DMS153 treated with DMSO at 0.1 percent for 48 hours (cell line): ENCODE measurements around the gene BSN.
A peak's percentile ranks its signal among the peaks of the same experiment; 100 is the strongest.
"Not testable (repeated sequence)": the region's sequence is repeated elsewhere in the genome, so short reads cannot be mapped to it uniquely, and the experiment has no call there.

Source experiments
- DNase-seq: peaks from one replicate; lab custom pipeline; 2025; ENCODE audit not compliant: unreplicated experiment; lab: John Stamatoyannopoulos, UW

The BSN gene

DNA sequence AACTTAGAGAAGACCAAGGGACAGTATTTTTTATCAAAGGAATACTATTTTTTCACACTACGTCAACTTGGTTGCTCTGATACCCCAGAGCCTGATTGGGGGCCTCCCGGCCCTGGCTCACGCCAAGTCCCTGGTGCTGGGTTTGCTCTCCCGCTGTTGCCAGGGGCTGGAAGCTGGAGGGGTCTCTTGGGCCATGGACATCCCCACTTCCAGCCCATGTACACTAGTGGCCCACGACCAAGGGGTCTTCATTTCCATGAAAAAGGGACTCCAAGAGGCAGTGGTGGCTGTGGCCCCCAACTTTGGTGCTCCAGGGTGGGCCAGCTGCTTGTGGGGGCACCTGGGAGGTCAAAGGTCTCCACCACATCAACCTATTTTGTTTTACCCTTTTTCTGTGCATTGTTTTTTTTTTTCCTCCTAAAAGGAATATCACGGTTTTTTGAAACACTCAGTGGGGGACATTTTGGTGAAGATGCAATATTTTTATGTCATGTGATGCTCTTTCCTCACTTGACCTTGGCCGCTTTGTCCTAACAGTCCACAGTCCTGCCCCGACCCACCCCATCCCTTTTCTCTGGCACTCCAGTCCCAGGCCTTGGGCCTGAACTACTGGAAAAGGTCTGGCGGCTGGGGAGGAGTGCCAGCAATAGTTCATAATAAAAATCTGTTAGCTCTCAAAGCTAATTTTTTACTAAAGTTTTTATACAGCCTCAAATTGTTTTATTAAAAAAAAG, 20.3 kb upstream of the BSN start:
- DNase-seq: no peak

- peak; percentile 39 for DNase-seq
Measured at GRCh38 chr3:49534581-49535441, 19.5 kb upstream of the BSN start.

GRCh38 chr3:49535971-49536874, 18.1 kb upstream of the BSN start:
- no peak for DNase-seq

DNA sequence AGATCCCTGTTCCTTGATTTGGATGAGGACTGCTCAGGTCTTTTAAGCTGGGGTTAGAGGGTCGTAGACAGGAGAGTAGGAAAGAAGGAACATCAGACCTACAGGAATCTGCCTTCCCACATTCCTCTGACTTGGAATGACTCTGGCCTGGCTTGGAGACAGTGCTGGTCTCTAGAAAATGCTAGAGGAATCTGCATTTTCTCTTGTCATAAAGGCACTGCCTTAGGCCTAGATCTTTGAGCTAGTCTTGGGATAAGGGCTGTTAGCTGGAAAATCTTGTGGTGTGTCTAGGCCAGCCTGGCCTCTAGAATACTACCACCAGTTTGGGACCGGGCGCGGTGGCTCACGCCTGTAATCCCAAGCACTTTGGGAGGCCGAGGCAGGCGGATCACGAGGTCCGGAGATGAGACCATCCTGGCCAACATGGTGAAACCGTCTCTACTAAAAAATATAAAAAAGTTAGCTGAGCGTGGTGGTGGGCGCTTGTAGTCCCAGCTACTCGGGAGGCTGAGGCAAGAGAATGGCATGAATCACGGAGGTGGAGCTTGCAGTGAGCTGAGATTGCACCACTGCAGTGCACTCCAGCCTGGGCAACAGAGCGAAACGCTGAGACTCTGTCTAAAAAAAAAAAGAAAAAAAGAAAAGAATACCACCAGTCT, 17.3 kb upstream of the BSN start:
- no peak for DNase-seq

DNA sequence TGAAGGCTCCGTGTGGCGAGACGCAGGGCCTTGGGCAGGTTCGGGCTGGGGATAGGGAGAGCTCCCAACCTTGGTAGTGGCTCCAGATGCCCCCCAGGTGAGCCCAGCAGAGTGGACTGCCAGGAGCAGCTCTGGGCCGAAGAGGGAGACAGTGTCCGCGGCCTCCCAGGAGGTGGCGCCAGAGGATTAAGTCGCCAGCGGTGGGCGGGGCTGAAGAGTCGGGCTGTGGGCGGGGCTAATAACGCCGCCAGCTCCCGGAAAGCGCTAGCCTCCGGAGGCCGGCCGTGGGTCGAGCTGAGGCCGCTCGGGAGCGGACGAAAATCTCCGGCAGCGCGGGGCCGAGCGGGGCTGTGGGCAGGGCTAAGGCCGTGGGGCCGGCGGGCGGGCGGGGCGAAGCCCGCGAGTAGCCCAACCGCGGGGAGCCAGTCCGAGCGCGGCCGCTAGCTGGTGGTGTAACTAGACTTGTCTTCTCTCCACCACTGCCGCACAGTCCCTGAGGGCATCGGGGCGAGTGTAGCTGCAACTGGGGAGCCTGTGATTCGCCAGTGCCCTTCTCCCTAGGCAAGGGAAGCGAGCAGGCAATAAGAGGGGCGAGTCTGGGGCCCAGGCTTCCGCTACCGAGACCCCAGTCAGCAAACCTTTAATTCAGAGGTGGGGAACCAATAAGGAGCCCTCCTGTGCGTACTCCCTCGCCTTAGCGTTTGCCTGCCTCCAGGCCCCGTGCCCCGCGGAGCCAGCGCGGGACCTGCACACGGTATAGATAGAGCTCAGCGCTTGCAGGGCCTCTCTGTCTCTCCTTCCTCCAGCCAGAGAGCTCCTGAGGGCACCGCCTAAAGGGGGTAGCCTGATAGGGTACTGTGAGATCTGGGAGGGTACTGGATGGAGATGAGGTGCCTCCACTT, 14.4 kb upstream of the BSN start:
- peak; percentile 71 for DNase-seq

DNA sequence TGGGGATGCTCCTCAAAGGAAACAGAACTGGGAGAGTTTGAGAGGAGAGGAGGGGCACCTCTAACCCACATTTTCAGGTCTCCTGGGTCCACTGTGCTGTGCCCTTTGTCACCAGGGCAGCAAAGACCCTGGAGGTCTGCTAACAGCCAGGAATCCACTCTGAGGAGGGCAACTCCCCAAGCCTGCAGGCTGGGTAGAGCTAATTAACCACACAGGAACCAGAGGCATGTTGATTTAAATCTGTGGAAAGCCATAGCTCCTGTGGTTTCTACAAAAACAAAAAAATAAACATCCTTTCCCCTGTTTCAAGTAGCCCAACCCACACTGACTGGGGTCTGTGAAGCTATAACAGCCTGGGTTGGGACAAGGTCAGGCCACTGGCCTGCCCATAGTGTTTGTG, 2.2 kb upstream of the BSN start:
- DNase-seq: no peak

GRCh38 chr3:49553324-49553691, 969 bp upstream of the BSN start:
- DNase-seq: no peak

DNA sequence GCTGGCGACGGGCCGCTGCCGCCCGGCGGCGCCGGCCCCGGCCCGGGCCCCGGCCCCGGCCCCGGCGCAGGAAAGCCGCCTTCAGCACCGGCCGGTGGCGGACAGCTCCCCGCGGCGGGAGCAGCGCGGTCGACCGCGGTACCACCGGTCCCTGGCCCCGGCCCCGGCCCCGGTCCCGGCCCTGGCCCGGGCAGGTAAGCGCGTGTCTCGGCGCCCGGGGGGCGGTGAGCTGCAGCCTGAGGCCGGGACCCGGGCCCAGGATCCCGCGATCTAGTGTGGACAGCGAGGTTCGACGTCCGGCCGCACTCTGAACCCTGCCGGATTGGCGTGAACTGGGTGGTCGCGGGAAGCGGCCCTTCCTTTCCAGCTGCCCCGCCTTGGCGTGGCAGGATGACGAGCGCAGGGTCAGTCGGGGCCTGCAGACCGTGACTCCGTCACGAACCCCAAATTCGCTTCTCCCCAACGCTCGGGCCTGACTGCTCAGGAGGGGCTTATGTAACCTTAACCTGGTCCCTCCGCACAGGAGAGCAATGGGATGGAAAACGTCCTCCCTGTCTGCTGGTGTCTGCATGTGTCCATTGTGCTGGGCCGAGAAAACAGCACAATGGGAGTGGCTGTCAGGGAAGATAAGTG, 472 bp downstream of the BSN start:
- no peak for DNase-seq

GRCh38 chr3:49556500-49557275, 2.4 kb downstream of the BSN start:
- no peak for DNase-seq

DNA sequence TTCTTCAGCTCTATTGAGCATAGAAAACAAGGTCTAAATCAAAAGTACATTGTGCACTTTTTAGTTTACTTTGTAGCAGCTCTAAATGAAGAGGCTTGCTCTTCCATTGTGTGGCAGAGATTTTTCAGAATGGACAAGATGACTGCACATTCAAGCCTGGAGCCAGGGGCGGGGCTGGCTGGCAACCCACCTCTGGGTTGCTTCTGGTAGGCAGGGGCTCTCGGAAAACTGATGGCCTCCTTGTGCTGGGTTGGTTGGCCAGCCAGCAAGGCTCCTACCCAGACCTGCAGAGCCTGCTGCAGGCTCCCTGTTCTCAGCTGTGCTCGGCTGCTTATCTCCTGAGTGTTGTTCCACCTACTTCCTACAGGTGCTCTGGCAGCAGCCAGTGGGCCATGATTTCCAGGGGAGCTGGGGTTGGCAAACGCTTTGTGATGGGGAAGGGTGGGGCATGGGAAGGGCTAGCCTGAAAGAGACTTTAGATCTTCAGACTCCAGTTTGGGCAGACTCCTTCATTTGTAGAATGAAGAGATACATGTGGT, 8.8 kb downstream of the BSN start:
- DNase-seq: no peak

DNA sequence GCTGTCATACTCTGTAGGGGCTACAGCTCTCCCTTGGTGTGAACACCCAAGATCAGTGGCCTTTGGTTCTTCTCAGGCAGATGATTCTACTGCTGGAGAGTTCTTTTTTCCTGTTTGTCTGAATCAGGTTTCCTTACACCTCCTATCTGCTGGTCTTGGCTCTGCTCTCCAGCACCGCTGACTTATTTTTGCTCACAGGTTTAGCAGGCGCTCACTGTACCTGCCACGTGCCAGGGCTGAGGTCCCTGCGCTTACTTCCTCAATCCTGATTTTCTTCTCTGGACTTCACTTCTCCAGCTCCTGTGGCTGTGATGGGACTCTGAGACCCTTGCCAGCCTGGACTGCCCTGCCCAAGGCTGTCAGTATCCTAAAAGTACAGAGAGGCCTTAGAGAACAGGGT, 9.5 kb downstream of the BSN start:
- no peak for DNase-seq

DNA sequence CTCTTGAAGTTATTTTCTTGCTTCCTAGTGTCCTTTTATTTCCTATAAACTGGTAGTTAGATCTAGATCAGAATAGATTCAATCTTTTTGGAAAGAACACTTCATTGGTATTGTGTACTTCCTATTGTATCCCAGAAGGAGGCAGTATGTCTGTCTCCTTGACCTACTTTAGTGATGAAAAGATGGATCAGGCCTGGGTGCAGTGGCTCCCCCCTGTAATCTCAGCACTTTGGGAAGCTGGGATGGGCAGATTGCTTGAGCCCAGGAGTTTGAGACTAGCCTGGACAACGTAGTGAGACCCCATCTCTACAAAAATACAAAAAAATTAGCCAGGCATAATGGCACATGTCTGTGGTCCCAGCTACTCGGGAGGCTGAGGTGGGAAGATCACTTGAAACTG, 12.0 kb downstream of the BSN start:
- no peak for DNase-seq

GRCh38 chr3:49567406-49567805, 13.1 kb downstream of the BSN start:
- no peak for DNase-seq

DNA sequence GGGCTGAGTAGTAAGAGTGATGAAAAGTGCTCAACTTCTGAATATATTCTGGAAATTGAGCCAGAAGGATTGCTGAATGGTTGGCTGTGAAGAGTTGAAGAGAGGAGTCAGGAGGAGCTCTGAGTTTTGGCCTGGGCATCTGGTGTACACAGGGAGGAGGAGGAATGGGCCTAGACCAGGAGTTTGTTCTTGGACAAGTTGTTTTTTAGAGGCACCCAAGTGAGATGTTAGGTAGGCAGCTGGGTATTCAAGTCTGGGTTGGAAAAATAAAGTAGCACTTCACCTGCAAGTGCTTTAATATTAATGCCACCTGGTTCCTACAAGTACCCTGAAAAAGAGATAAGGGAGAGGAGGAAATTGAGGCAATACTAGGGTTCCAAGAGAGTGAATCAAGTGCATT, 14.7 kb downstream of the BSN start:
- no peak for DNase-seq

DNA sequence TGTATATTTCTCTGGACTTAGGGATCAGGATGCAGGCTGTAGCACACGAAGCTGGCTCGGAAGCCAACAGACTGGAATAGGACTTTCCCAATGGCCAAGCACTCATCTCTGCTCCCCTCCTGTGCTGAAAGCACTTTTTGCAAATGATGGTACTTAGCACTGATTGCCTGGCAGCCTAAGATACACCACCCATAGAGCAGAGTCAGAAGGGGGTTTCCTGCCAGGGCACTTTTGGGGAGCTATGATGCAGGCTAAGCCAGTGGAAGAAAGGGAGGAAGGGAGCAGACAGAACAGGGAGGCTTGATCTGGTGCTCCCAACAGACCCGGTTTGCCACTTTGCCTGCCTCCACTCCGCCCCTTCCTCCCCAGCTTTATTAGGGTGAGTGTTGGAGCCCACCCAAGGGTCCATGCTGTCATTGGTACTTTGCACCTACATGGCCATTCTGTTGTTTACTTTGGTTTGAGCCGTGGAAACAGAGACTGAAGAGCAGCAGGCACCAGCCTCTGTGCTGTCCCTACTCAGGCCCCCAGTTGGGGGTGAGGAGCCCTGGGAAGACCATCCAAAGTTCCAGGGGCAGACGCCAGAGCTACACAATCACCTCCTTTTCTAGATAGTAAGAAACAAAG, 15.9 kb downstream of the BSN start:
- DNase-seq: no peak

DNA sequence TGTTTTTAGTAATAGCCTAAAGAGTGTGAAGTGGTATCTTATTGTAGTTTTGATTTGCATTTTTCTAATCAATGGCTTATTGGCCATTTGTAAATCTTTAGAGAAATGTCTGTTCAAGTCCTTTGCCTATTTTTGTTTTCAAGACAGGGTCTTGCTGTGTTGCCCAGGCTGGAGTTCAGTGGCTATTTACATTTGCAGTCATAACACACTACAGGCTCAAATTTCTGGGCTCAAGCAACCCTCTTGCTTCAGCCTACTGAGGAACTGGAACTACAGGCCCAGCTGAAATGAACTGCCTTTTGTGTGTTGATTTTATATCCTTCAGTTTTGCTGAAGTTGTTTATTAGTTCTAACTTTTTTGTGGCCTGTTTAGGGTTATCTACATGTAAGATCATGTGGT, 27.9 kb downstream of the BSN start:
- no peak for DNase-seq

DNA sequence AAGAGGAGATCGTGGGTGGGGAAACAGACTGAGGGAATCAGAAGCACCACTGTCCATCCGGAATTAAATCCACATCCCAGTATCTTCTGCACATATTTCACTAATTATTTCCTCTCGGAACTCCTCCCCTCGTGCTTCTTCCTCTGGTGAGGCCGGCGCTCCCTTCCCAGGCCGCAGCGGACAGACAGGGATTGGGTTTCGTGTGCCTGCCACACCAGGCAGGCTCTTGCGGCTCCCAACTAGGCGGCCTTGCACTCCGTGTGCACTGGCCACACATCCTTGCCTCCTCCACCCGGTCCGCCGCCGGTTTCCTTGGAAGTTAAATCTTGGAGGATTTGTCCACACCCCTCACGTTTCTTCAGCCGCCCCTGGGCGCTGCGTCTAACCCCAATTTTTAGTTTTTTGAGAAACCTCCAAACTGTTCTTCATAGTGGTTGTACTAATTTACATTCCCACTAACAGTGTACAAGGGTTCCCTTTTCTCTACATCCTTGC, 31.0 kb downstream of the BSN start:
- not testable (repeated sequence) for DNase-seq

GRCh38 chr3:49591615-49592014, 37.3 kb downstream of the BSN start:
- DNase-seq: no peak
